COLO668 (cell line): ENCODE measurements around the gene TEX2.
"Not testable (repeated sequence)": the region's sequence is repeated elsewhere in the genome, so short reads cannot be mapped to it uniquely, and the experiment has no call there.

Experiments used
- DNase-seq: peaks from one replicate; lab custom pipeline; 2025; ENCODE audit not compliant: unreplicated experiment; lab: John Stamatoyannopoulos, UW

The TEX2 gene

DNA sequence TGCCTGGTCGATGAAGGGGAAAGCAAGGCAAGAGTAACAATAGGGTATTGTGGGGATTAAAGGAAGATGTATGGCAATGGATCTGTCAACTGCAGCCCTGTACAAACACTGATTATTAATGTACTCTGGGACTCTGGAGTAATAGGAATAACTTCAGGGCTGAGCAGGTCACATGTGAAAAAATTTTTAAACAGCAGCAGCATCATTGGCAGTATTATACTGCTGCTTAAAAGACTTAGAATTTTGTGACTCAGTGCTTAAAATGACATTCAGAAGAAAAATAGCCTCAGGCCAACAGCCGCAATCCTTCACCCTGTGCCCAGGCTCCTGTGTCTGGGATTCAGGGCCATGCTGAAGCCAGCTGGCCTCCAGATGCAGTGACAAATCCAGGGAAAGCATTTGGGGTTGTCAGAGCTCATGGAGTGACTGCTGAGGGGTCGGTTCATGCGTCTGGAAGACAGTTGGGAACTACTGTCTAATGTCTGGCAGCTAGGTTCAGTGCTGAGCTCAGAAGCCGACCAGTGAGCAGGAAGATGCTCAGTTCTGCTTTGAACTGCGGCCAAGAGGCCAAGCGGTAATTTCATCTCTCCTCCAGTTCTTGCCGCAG is 22.2 kb downstream of the TEX2 start:
- DNase-seq, result no peak

DNA sequence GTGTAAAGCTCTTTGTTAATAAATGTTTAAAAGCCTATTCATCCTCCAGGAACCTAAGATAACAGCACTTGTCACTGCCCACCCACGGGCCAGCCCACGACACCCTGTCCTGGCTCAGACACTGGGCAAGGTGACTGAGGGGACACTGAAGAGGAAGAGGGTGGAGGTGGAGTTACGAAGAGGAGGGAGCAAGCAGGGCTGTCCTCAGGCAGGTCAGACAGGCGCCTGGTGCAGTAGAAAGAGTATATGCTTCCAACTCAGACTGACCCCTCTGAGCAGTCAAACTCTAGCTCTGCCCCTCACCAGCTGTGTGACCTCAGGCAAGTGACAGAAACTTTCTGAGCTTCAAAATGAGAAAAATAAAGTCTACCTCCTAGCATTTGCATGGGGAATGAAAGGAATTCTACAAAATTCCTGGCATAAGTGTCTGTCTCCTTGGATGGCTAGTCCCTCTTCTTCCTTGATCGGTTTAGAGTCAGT is 22.8 kb downstream of the TEX2 start:
- no peak for DNase-seq

DNA sequence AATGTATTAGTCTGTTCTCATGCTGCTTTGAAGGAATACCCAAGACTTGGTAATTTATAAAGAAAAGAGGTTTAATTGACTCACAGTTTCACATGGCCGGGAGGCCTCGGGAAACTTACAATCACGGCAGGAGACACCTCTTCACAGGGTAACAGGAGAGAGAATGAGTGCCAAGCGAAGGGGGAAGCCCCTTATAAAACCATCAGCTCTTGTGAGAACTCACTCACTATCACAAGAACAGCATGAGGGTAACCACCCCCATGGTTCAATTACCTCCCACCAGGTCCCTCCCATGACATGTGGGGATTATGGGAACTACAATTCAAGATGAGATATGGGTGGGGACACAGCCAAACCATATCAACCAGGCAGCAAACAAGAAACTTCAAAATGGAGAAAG is 24.6 kb downstream of the TEX2 start:
- not testable (repeated sequence) for DNase-seq

DNA sequence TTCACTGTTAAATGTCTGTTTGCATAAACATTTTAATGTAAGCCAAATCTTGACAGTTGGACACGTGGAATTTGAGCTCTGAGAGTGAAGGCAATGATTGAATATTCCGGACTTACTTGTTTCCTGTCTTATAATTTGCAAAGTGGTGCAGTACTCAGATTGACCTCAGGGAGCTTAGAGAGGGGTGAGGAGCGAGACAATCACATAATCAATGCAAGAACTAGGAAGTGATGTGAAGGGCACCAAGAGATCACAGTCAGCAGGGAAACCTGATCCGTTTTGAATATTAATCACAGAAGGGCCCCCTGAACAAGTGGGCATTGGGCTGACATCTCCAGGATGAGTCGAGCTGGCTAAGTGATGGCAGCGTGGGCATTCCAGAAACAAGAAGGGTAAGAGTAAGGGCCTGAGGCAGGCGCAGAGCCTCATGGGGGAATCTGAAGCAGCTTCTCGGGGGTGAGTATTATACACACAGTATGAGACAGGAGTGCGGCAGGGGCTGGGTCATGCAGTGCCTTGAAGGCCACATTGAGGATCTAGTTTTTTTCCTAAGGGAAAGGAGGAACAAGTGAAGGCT is 26.1 kb downstream of the TEX2 start:
- no peak for DNase-seq

DNA sequence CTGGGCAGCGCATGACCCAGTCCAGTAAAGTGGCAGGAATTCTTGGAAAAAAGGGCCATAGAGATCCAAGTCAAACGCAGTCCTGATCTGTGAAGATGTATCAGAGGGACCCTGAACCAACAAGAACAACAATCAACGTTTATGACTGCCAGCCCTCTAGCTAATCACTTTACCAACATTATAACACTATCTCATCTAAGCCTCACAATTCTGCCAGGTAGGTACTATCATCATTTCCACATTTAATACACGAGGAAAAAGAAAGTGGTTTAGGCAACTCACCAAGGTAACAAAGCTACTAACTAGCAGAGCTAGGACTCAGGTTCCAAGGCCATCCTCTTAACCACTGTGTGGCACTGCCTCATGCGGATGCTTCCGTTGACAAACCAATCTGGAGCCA is 28.1 kb downstream of the TEX2 start:
- DNase-seq, result no peak

DNA sequence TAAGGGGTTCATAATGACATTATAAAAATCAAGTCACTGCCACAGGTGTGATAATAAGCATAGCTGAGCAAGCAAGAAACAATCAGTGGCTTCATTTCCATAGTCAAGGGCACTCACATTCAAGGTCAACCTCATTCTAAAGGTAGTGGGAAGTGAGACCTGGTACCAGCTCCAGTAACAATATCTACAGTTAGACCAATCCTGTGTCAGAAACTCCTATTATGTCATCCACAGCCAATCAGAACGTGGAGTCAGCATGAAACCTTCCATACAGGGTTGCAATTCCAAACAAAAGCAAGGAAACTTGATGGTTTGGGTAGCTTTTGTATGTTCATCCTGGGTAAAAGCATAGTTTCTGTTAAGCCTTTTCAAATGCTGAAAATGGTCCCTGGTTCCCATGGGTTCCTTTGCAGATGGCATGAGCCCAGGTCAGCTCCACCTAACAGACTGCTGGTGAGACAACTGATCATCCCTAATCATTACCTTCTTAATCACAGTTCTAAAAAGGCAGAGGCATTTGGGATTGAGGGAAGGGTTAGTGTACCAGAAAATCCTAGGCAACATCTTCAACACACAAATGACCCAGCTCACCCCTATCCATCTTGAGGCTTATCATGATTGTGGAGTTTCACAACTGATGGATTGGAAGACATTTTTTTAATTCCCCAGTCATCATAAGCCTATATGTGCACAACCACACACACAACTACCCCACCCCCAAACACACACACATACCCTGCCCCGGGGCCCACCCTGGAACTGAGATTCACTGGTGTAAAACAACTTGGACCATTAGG is 30.4 kb downstream of the TEX2 start:
- DNase-seq, result no peak

DNA sequence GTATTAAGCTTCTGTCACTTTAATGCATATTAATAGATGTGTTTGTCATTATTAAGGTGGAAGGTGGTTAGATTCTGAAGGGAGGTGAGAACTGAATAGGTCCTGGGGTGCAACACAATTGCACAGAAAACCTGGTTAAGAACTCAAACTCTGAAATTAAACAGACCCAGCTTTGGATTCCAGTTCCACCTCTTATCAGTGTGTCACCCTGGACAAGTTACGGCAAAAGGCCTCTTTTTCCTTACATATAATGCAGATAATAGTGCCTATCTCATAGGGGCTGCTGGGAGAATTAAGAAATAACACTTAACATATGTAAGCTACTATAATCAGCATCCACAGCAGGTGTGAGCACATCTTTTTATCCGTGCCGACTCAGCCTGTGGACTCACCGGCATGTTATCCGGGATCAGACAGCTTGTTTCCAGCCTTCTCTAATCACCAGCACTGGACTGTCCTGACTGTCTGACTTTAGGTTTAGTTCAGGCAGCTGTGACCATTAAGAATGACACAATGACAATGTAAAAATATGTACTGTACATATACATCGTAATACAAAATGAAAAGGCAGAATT is 31.4 kb downstream of the TEX2 start:
- DNase-seq, result no peak

DNA sequence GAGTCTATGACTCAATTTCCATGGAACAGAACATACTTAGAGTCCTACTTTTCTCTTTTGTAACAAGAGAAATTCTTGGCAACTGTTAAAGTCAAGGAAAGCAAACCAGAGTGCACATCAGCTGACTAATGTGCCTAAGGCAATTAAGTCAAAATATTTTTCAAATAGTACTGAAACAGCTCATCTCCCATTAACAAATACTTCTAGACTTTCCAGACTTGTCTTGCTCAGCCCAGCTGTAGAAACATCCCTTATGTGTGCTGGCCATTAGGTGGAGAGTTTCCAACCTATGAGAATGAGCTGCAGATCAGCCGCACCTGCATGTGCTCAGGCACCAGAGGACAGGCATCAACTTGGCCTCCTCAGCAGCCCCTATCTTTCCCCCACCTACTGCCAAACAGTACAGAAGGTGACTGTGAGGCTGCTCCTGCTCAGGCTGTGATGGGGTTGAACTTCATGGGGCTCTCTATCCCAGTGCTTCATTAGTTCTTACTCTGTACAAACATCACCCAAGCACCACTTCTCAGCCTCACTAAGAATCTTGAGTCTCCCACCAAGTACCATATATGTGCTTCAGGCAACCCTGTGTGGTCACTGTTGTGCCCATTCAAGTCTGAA is 32.2 kb downstream of the TEX2 start:
- DNase-seq, result no peak

DNA sequence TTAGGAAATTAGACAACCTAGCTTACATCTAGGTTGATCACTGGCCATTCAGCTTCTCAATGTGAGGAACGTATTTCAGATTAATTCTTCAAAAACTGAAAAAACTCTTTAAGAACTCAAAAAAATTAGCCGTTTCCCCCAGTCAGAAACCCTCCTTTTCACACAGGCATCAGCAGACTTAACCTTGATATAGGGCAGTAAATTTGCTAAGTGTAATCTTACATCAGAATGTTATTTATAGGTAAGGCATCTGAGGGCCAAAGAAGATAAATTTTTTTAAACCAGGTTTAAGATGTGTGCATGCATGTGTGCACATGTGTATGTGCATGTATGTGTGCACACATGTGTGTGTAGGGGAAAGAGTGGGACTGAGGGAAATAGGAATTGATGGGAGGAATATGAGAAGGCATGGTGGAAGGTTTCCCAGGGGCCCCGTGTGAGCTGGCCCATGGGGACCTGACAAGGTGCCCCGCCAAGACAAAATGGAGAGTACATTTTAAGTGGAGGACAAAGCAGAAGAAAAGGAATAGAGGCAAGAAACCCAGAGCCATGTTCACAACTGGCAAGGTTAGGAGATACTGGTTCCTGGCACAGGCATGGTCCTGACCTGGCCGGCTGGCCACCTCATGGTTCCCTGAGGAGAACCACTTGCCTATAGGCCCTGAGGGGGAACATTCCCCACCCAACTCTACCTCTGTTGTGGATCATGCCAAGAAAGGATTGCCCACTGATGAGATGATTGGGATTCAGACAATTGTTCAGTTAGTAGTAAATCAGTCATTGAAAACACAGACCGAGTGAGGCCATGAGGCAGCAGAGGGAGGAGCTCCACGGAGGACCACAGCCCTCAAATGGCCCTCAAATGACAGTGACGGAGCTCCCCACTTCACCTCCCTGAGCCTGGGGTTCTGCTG is 33.0 kb downstream of the TEX2 start:
- DNase-seq, result no peak

DNA sequence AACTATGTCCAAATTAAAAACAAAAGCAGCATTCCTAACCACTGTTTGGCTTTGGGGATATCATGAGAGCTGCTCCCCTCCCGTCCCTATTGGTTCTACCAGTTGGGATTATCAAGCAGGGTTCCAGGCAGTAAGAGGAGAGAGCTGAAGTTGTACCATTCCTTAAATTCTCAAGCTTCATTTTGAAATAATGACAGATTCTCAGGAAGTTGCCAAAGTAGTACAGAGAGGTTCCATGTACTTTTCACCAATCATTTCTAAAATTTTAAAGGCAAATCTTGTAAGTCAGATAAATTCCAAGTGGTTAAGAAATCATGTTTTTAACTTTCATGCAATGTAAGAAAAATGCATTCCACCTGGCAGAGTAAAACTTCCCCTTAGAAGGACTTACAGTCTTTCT is 36.9 kb downstream of the TEX2 start:
- DNase-seq, result no peak

DNA sequence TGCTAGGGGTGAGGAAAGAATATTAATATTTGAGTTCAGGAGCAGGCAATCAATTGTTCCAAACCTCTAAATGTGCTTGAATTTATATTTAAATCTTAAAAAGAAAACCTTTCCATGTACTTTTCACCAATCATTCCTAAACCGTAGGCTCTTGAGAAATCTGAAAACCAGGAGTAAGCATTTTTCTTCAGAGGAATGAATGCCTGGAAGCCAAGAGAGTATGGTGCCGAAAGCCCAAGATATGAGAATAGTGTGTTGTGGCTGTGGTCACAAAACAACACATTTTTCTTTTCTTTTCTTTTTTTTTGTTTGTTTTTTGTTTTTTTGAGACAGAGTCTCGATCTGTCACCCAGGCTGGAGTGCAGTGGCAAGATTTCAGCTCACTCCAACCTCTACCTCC is 37.6 kb downstream of the TEX2 start:
- DNase-seq, result no peak

DNA sequence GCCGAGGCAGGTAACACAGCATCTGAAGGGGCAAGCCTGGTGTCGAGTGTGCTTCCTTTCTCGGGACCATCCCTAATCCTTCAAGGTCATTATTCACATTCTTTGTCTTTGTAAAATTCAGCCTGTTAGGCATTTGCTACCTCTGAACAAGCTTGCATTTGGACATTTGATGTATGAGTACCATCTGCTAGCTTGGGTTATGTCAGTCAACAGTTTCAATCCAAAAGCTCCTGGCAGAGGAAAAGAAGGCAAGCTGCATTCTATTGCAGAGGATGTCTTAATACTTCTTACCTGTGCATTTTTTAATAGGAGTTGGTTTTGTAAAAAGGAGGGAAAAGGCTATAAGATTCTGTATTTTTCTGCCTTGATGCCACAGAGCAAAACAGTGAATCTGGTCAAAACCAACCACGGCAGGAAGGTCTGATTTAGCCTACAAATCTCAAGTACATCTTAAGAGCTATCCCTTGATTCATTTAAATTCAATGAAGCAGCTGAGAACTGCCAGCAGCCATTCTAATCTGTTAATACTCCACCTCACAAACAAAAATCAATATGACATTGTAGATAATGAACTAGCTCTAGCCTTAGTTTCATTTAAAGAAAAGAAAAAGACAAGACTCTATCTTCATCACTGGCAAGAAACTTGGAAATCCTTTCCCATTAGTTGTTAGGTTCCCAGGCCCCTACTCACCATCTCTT is 39.0 kb downstream of the TEX2 start:
- no peak for DNase-seq

DNA sequence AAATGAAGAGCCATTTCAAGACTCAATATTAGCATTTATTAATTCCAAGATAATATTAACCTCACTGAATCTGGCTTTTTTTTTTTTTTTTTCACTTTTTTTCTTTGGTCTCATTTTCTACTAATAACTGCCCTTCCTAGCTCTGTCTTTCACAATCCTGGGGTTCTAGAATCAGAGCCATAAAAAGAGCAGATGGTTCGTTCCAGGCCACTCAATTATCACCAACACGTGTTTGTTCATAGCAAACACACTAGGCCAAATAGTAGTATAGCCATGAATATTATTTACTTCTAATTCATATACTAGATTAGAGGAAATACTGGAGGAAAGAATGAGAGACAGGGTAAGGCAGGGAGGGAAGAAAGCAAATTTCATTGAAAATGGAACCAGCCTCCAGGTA is 39.8 kb downstream of the TEX2 start:
- no peak for DNase-seq

DNA sequence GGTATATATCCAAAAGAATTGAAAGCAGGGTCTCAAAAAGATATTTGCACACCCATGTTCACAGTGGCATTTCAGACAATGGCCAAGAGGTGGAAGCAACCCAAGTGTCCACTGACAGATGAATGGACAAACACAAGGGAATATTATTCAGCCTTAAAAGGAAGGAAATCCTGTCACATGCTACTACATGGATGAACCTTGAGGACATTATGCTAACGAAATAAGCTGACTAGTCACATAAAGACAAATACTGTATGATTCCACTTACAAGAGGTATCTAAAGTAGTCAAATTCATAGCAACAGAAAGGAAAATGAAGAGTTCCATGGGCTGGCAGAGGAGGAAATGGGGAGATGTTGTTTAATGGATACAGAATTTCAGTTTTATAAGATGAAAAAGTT is 41.4 kb downstream of the TEX2 start:
- DNase-seq, result no peak

DNA sequence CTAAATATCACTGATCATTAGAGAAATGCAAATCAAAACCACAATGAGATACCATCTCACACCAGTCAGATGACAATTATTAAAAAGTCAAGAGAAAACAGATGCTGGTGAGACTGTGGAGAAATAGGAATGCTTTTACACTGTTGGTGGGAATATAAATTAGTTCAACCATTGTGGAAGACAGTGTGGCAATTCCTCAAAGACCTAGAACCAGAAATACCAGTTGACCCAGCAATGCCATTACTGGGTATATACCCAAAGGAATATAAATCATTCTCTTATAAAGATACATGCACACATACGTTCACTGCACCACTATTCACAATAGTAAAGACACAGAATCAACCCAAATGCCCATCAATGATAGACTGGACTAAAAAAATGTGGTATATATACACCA is 42.5 kb downstream of the TEX2 start:
- DNase-seq, result not testable (repeated sequence)

DNA sequence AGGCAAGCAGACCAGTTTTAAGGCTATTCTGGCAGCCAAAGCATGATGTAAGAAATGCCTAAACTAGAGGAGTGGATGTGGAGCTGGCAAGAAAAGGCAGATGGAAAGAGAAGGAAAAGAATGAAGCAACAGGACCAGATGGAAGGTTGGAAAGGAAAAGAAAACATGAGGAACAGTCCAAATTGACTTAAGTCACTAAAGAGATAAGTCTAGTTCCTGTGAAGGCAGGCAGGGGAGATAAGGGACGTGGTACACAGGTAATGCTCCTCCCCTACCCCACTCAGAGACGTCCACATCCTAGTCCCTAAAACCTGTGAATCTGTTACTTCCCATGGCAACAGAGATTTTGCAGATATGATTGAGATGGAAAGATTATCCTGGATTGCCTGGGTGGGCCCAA is 43.5 kb downstream of the TEX2 start:
- no peak for DNase-seq

DNA sequence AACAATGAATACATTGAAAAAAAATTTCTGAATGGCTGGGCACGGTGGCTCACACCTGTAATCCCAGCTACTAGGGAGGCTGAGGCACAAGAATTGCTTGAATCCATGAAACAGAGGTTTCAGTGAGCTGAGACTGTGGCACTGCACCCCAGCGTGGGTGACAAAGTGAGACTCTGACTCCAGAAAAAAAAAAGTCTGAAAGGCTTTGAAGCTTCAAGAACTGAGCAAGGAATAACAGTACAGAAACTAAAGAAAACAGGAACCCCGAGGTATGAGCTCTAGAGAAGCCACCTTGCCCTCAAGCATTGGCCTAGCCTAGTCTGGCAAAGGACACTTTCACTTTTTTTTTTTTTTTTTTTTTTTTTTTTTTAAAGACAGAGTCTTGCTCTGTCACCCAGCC is 45.0 kb downstream of the TEX2 start:
- no peak for DNase-seq

DNA sequence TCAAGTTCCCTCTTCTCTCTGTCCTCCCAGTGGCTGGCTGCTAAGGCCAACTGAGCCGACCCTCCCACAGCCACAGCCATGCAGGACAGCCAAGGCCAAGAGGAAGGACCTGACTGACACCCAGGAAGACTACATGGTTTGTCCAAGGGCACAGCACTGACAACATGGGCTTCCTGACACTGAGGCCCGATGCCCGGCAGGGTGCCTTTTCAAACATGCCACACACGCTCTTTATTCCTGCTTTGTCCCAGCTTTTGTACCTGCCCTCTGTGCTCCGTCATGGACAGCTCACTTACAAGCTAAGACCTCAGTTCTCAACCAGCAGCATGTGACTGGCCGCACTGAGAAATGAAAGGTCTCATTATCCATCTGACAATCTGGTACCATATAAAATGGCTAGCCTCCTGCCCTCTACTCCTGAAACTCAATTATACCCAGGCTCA is 45.8 kb downstream of the TEX2 start:
- no peak for DNase-seq

DNA sequence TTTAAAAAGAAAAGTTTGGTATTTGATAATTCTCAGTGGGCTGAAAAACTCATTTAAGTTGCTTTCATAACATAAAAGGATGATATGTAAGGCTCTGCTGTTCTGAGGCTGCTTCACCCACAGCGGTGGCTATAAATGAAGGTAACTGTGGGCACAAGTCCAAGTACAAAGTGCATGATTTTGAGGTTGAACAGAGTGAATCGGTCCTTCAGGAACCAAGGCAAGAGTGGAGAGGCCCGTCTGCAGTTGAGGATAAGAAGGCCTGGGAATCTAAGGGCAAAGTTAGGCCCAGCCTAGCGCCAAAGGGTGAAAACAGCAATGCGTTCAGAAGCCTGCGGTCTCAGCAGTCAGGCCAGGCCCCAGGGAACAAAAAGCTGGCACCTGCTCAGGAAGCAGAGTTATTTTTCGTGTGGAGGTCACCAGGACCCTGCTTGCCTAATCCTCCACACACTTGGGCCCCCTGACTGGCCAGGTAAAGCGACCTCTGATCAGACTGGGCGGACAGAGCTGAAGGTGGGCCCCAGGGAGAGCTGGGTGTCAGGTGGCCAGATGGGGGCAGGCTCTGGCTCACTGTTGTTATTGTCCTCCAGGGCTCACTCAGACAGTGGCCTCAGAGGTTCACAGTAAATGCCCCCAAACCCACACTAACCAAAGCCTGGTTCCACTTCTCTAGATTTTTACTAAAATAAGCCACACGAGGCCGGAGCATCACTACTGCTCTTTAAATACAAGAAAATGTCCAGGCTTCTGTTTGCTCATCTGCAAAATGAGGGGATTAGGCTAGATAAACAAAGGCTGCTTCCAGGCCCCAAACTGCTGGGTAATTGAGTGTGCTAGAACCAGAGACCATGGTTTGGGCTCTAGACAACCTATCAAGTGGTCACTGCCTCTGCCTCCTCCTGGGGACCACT is 46.5 kb downstream of the TEX2 start:
- DNase-seq, result peak; percentile 19
